Measurements from ENCODE around the gene SH3PXD2B. TPM values are rescaled to one million over a fixed set of nuclear protein-coding genes. Genes with fewer than 3 reads are reported as not detected.

Gene SH3PXD2B
- total RNA-seq, 4 donors from 2014 or later, result 13.5 to 43.5 (median 28.1) TPM

DNA sequence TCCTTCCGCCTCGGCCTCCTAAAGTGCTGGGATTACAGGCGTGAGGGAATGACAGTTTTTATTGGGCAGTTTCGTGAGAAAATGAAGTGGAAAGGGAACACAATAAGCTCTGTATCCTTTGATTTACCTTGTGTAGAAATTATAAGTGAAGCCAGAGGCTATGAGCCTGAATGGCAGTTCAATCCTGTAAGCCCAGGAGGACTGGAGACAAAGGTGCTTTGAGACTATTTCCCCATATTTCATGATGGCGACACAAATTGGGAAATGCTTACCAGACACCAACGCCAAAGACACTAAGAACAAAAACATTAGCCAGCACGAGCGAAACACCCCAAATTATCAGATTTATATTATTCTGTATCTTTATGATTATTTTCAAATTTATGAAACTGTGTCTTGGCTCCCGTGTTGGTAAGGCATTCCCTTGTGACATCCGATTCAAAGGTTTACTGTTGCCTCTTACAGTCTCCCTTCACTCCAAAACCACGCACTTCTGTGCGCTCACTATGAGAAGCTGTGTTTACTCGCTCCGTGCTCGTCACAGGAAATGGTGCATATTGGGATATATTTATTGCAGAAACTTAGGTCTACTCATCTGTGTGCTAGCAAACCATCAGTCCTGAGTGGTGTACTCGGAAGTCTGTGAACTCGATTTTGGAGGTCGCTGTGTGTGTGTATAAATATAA lies 73.9 kb downstream of the SH3PXD2B start:
- TF ChIP-seq POLR2A (IDR thresholded peaks at IDR 0.05), result no peak
- TF ChIP-seq, protein P1, sequence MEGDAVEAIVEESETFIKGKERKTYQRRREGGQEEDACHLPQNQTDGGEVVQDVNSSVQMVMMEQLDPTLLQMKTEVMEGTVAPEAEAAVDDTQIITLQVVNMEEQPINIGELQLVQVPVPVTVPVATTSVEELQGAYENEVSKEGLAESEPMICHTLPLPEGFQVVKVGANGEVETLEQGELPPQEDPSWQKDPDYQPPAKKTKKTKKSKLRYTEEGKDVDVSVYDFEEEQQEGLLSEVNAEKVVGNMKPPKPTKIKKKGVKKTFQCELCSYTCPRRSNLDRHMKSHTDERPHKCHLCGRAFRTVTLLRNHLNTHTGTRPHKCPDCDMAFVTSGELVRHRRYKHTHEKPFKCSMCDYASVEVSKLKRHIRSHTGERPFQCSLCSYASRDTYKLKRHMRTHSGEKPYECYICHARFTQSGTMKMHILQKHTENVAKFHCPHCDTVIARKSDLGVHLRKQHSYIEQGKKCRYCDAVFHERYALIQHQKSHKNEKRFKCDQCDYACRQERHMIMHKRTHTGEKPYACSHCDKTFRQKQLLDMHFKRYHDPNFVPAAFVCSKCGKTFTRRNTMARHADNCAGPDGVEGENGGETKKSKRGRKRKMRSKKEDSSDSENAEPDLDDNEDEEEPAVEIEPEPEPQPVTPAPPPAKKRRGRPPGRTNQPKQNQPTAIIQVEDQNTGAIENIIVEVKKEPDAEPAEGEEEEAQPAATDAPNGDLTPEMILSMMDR (IDR thresholded peaks at IDR 0.05), result no peak
- WGBS, 2 donors, result 72 to 75% methylated on average over 18 of the region's 18 CpGs
- no peak overlapping the region for H3K4me3 ChIP-seq (ENCODE audit: low read depth, poor library complexity, severe bottlenecking)
- intact Hi-C loops (cut with DNase I; ENCODE audit: low total_unique reads), result no loop called here
- no peak for DNase-seq (ENCODE audit: low spot score in 2 of 2)

DNA sequence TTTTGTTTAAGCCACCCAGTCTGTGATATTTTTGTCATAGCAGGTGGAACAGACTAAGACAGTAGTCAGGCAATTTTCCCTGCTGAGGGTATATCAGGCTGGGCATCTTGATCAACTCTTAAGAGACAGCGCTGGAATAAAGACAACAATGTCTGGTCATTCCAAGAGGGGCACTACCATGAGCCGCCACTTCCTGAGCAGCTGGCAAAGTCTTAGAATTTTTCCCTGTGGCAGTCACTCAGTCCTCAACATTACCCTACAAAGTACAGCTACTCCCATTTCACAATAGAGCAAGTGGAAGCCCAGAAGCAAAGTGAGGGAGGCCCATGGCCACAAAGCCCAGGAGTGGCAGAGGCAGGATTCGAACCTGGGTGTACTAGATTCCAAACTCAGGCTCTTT lies 74.8 kb downstream of the SH3PXD2B start:
- no peak for DNase-seq (ENCODE audit: low spot score in 2 of 2)
- WGBS, 2 donors, result 59 to 79% methylated on average over 3 of the region's 3 CpGs
- TF ChIP-seq, protein P1 (IDR thresholded peaks at IDR 0.05), result no peak
- no peak for TF ChIP-seq POLR2A (IDR thresholded peaks at IDR 0.05)
- intact Hi-C loops (cut with DNase I; ENCODE audit: low total_unique reads), result no loop called here
- no peak overlapping the region for H3K4me3 ChIP-seq (ENCODE audit: low read depth, poor library complexity, severe bottlenecking)

DNA sequence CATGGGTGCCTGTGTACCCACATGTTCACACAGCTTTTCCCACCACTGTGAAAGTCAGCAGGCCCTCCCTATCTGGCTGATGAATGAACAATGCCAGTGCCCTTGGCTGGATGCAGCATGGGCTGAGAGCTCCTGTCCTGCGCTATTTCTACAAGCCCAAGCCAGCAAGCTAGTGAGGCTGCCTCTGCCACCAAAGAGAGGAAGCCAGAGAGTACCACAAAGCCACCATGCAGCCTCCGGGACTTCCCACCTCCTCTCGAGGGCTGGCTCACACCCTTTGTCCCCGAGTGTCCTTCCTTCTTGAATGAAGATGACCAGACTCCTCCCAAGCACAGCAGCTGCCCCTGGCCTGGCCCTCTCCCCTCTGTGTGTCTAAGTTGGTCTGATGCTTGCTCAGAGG lies 76.5 kb downstream of the SH3PXD2B start:
- H3K4me3 ChIP-seq (ENCODE audit: low read depth, poor library complexity, severe bottlenecking), result no peak overlapping the region

DNA sequence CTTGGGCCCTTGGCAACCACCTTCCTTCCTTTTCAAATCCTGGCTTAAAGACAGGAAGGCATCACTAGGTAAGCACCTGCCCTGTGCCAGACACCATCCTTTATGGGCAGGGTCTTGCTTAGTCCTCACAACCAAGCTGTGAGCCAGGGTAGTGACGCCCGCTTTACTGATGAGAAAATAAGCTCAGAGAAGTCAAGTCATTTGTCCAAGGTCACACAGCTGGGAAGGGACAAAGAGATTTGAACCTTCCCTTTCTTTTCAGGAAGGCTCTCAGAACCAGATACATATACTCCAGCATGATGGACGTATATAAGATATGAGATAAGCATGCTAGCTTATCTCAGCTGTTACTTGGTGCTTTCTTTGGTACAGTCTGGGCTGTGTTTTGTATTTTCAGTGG lies 76.9 kb downstream of the SH3PXD2B start:
- no peak overlapping the region for H3K4me3 ChIP-seq (ENCODE audit: low read depth, poor library complexity, severe bottlenecking)
- no peak for TF ChIP-seq POLR2A (IDR thresholded peaks at IDR 0.05)
- TF ChIP-seq, protein P1 (IDR thresholded peaks at IDR 0.05), result no peak
- intact Hi-C loops (cut with DNase I; ENCODE audit: low total_unique reads), result no loop called here
- WGBS, 2 donors, result 94 to 97% methylated on average over 3 of the region's 3 CpGs
- no peak for DNase-seq (ENCODE audit: low spot score in 2 of 2)

More for the DNA sequence above, 76.5 kb downstream of the SH3PXD2B start:
- 63 to 82% methylated on average over 4 of the region's 4 CpGs for WGBS, 2 donors
- DNase-seq (ENCODE audit: low spot score in 2 of 2), result no peak
- TF ChIP-seq, protein P1 (IDR thresholded peaks at IDR 0.05), result no peak
- TF ChIP-seq POLR2A (IDR thresholded peaks at IDR 0.05), result no peak
- intact Hi-C loops (cut with DNase I; ENCODE audit: low total_unique reads), result no loop called here

DNA sequence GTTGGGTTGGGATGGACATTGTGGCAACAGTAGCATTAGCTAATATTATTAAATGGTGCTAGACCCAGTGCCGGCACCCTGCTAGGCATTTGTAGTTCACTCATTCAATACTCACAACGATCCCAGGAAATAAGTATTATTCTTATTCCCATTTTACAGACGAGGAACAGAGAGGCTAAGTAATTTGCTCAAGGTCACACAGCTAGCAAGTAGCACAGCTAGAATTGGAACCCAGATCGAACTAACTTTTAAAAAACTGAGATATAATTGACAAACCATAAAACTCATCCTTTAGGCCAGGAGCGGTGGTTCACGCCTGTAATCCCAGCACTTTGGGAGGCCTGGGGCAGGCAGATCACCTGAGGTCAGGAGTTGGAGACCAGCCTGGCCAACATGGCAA lies 79.5 kb downstream of the SH3PXD2B start:
- no peak for TF ChIP-seq POLR2A (IDR thresholded peaks at IDR 0.05)
- TF ChIP-seq, protein P1 (IDR thresholded peaks at IDR 0.05), result no peak
- intact Hi-C loops (cut with DNase I; ENCODE audit: low total_unique reads), result no loop called here

DNA sequence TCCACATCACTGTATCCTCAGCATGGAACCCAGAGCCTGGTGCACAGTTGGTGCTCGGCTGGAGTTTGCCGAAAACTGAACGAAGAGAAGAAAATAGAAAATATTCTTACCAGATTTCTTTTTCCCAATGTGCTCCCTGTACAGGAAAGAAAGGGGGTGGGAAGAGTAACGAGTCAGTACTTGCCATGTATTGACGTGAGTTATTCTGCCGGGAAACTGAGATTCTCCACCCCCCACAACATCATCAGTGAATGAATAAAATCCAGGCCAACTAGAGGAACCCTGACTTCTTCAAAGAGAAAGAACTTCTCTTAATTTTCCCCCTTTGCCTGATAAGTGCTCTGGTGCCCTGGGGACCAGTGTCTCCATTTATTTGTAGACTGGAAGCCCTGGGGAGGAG lies 80.6 kb downstream of the SH3PXD2B start:
- TF ChIP-seq POLR2A (IDR thresholded peaks at IDR 0.05), result no peak
- TF ChIP-seq, protein P1 (IDR thresholded peaks at IDR 0.05), result no peak
- WGBS, 2 donors, result 88 to 93% methylated on average over 6 of the region's 6 CpGs
- no peak for DNase-seq (ENCODE audit: low spot score in 2 of 2)
- intact Hi-C loops (cut with DNase I; ENCODE audit: low total_unique reads), result no loop called here
- H3K4me3 ChIP-seq (ENCODE audit: low read depth, poor library complexity, severe bottlenecking), result no peak overlapping the region

More for the DNA sequence above, 79.5 kb downstream of the SH3PXD2B start:
- no peak overlapping the region for H3K4me3 ChIP-seq (ENCODE audit: low read depth, poor library complexity, severe bottlenecking)
- WGBS, 2 donors, result 95 to 97% methylated on average over 6 of the region's 6 CpGs
- DNase-seq (ENCODE audit: low spot score in 2 of 2), result no peak

All from lower leg skin (tissue), 4 donors.